ENCODE results near the gene DDIT3.
A peak's percentile ranks its signal among the peaks of the same experiment; 100 is the strongest.

Gene DDIT3

DNA sequence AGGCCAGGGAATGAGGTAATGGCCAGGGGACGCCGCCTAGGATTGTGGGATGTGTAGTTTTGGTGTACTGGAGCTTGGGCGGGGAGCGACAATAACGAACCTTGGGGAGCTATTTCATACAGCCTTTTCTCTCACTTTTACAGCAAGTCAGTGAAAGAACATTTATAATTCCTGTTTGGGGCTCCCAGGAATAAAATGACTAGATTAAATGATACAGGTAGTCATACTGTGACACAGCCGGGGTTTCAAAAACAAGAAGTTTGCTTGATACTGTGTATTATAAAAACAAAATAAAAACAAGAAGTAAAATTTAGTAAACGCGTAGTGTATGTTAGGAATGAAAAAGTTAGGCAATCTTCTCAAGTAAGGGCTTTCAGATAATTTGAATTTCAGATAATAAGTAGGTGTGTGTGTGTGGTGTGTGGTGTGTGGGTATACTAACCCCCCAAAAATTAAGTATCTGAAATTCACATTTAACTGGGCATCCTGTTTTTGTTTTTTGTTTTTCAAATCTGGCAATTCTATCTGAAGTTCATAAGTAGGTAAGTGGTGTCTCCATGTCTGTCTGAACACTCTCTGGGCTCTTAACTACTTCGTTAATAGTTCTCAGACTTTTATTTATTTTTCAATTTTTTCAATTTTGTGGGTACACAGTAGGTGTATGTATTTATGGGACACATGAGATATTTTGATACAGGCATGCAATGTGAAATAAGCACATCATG, 27.1 kb upstream of the DDIT3 start:
- DNase-seq (ENCODE audit: low spot score) = no peak

DNA sequence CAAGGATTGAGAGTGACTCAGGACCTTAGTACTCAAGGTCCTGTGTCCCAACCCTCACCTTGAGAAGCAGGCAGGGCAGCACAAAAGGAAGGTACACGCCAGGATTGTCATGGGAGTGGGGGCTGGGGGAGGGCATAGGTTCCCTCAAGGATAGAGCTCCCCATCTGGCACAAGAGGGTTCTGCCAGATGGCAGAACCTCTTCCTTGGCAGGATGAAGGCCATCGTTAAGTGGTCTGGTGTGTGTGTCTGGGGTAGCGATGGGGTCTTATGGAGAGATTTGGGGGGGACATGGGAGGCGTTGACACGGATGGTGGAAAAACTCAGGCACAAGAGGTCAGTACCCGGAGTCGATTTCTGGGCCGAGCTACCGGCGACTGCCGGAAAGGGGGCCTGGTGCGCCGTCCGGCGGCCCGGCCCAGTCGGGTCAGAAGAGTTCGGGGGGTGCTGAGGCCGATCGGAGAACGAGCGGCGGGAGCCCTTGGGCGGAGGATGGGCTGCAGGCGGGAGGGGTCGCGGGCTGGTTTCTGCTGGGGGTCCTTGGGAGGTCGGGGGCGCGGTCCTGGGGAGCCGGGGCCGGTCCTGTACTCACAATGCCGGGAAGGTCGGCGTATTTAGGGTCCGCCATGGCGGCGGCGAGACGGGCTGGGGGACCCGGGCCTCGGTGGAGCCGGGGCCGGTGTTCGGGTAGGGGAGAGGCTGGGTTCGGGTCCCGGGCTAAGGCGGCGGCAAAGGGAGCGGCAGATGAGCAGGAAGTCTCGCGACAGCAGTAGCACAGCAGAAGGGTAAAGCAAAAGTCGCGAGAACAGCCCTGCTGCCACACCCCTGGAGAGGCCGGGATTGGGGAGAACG, 26.3 kb upstream of the DDIT3 start, which contains the start of gene DCTN2:
Gene DCTN2, minus strand, starts transcription at position 755 of the 850 bp plus-strand sequence. Its CDS starts 129 bp downstream, at position 626.
- DNase-seq (ENCODE audit: low spot score) = peak; percentile 99

DNA sequence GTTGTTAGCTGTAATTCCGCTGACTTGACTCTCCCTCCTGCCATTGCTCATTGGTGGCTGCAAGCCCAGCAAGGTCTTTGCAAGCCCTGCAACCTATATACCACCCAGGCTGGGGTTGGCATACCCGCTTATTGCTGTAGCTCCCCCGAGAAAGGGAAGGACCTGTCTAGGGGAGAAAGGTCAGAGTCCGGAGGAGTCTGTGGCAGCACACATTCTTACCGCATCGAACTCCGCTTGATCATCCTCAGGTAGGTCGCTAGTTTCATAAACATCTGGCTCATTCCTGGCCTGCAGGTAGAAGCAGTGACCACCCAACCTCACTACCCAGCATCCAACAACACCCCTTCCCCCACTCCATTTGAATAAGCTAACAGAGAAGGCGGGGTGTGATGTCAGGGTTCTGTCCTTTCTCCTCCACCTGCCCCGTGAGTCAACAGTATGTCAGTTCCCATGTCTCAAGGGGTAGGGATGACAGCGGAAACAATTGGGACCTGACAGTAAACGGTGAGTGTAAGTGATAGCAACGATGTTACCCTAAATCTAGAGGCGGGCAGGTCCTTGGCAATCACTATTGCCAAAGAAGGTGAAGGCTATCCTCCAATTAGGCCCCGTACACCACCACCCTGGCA, 25.6 kb upstream of the DDIT3 start:
- no peak for DNase-seq (ENCODE audit: low spot score)

DNA sequence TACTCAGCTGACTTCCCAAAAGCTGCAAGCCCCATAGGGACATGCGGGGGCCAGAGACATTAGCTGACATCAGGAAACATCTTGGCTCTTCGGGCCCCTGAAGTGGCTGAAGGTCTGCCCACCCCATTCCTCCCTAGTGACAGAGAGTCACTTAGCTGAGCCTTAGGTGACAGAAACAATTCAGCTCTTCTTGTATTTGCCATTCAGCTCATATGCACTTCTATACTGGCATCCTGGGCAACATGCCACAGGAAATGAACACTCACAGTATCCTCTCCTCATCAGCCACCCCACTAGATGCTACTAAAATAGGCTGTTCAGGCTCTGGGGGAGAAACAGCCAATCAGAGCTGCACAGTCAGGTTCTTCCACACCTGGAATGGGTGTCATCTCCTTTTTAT, 23.3 kb upstream of the DDIT3 start:
- DNase-seq (ENCODE audit: low spot score) = no peak

DNA sequence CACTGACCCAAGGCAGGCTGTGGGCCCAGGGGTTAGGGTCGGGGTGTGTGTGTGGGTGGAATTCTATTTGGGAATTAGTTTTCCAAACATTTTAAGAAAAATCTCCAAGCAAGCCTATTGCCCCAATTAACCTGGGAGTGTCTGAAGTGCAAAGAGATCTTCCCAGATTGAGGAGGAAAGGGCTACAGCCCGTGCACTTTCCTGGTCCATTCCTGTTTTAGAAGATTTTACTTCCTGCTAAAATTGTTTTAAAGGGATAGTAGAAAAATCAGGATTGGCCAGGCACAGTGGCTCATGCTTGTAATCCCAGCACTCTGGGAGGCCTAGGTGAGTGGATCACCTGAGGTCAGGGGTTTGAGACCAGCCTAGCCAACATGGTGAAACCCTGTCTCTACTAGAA, 21.4 kb upstream of the DDIT3 start:
- DNase-seq (ENCODE audit: low spot score) = no peak

DNA sequence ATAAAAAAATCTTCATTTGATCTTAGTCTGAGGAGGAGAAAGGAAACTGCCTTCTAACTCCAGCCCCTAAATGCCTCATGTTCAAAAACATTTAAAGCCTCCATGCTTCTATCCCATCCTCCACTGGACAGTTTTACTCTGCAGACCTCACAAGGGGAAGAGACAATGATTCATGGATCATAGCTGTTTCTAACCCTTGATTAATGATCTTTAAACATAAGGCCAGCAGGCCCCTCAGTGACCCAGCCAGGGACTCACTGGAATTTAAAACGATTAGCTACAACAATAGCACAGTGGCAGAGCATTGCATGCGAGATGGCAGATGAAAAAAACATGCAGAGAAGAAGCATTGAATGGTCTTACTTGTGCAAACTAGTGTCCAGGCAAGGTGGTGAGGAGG, 20.7 kb upstream of the DDIT3 start:
- no peak for DNase-seq (ENCODE audit: low spot score)

DNA sequence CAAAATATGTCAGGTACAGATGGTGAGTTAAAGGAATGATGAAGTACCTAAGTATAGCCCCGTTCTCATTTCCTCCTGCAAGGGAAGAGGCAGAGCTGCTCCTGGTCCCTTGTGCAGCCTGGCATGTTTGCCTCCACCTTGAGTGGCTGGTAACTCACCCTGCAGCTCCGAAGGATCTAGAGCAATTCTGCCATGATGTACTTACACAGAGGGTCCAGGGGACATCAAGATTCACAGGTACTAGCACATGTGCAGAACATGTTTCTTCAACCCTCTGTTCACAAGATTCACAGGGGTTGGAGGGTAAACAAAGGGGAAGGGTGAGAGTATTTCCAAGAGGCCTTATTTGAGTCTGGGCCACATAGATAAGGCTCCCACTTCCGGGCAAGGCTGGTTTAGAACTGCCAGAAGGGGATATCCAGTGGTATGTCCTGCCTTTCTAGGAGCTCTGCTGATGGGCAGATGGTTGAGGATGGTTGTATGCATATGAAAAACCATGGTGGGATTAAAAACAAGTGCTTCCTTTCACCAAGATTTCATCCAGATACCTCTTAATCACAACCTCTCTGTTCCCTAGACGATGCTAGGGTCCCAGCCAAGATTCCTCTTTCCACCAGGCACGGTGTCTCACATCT, 18.9 kb upstream of the DDIT3 start:
- no peak for DNase-seq (ENCODE audit: low spot score)

DNA sequence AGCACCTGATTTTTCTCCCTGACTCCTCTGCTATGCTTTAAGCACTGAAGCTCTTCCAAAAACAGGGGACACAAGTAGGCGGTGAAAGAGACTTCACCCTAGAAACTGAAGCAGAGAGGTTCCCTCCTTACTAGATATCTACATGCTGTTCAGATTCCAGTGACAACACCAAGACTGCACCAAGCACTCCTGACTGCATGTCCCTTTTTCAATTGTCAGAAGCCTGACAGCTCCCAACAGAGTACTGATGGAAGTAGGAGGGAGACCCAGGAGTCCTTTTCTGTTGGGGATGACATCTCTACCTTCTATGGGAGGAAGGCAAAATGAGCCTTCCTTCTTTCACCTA, 16.3 kb upstream of the DDIT3 start:
- DNase-seq (ENCODE audit: low spot score) = no peak

DNA sequence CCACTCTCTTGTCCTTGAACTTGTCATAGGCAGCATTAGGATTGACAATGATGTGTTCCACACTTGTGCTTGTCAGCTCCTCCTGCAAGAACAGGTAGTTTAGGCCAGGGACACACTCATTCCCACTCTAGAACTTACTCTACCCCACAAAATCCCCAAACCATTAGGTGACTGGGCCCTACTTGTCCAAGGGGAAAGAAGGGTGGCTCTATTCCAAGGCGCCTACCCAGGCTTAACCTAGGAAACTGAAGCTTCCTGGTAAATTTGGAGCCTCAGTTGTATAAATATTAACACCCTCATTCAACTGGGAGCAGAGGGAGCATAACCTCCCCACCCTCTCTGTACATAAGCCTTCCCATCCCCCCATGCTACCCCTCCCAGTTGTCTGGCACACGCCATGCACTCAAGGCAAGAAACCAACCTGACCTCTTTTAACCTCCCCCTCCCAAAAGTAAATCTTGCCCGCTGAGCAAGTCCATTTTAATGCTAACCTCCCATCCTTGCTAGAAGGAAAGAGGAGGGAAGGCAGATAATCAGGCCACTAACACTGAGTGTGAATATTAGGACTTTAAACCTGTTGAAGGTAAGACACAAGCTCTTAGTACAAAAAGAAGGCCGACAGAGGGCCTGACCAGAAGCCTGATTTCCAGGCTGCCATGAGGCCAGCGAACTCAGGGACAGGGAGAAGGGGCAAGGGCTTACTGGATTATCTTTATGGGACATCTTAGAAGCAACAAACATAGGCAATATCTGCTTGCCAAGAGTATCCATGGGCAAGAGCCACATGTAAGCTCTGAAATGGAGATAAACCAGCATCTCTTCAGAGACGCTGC, 15.7 kb upstream of the DDIT3 start:
- no peak for DNase-seq (ENCODE audit: low spot score)

DNA sequence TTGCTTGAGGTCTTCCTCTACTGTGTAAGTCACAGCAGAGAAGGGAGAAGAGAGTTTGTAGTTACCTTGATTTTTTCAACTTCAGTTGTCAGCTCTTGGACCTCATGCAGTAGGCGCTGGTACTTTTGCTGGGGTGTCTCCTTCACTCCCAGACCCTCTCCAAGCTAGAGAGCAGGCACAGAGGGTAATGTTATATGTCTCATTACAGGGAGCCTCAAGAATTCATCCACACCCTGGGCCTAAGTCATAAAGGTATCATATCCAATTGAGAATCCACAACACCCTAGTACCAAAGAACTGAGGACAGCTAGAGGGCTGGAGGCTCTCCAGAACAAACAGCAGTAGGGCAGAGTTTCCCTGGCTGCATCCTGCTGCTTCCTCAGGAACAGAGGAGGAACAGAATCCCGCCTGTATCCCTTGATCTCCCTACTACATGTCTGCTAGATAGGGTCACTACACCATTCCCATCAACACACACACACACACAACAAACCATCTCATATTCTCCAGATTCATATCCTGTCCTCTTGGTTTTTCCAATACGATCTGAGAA, 14.8 kb upstream of the DDIT3 start:
- DNase-seq (ENCODE audit: low spot score) = no peak

DNA sequence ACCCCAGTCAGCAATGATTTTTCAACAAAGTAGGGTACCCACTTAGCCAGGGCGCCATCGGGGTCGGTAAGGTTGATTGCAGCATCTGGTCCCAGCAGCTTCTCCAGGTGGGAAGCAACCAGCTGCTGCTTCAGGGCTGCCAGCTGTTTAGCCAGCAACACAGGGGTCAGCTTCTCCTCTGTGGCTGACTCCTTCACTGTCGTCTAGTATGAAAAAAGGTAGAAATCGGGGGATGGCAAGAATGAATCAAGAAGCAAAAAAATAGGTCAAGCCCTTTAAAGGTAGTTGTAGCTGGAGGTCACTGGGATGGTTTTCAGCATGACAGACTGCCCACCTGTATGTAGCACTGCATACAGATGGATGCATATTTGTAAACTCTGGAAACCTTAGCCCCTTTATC, 13.9 kb upstream of the DDIT3 start:
- no peak for DNase-seq (ENCODE audit: low spot score)

DNA sequence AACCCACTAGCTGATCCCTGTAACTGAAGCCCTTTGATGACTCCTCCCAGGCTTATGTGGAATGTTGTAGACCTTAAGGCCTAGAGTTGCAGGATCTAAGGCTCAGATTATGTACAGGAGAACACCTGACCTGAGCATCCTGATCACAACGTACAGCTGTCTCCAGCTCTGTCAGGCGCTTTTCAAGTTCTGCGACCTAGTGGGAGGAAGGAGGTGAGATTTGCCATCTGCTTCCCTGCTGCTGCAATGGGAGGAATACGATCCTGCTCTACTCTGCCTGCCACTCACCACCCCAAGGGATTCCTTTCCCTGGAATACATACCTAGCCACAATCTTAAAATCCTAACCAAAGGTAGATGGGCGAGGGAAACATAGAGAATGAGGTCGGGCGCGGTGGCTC, 12.8 kb upstream of the DDIT3 start:
- no peak for DNase-seq (ENCODE audit: low spot score)

DNA sequence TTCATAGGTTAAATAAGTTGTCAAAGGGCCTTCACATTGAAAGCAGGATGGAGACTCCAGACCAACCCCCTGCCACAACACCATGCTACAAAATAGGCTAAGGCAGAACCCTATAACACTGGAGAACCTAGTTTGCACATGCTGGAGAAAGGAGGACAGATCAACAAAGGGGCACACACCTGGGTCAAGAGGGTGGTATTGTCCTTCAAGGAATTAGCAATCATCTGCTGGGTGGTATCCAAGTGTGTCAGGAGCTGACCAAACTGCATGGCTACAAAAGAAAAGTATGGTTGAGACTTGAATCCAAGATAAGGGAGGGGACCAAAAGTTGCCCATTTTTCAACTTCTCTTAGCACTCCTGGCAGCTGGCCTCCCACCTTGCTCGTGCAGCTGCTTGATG, 11.5 kb upstream of the DDIT3 start:
- DNase-seq (ENCODE audit: low spot score) = no peak

DNA sequence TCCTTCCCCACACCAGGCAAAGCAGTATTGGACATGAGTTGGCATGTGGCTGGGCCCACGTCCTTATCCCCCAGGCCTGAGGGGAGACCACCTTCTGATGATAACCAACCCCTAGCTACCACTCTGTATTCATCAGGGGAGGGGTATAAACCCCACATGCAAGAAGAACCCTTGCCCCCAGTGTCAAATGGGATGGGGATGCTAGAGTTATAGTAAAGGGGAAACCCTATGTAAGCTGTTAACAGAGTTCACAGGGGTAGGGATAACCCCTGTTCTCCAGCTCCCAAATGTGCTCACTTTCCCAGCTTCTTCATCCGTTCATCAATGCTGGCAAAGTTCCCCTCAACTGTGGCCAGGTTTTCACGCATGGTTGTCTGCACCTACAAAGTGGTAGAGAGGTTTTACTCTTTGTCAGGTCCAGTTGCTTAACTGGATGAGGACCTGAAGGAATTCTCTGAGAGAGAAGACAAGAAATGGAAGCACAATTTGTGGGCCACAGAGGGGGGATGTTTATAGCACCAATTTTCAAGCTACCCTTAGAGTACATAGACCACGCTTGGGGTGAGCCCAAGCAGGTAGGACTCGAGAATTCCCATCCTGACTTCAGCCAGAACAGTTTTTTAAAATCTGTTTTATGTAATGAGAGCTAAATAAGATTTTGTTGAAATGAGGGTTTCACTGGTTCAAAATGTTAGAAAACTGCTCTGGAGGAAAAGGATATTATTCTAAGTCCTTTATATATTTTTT, 10.3 kb upstream of the DDIT3 start:
- DNase-seq (ENCODE audit: low spot score) = no peak

DNA sequence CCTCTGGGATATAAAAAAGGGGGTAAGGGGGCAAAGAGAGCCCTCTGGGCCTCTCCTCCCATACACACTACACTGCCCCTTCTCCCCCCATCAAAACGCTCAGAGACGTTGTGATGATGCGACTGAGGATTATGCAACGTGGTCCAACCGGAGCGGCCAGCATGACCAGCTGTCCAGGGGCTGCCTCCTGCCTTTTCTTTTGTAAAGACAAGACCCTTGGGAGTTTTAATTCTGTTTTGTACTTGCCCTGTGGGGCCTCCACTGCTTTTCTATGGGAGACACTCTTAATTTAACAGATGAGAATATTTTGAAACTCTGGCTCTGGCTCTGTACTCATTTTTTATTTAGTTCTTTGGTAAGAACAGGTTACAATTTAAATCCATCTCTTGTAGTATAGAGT, 9.5 kb upstream of the DDIT3 start:
- DNase-seq (ENCODE audit: low spot score) = no peak

DNA sequence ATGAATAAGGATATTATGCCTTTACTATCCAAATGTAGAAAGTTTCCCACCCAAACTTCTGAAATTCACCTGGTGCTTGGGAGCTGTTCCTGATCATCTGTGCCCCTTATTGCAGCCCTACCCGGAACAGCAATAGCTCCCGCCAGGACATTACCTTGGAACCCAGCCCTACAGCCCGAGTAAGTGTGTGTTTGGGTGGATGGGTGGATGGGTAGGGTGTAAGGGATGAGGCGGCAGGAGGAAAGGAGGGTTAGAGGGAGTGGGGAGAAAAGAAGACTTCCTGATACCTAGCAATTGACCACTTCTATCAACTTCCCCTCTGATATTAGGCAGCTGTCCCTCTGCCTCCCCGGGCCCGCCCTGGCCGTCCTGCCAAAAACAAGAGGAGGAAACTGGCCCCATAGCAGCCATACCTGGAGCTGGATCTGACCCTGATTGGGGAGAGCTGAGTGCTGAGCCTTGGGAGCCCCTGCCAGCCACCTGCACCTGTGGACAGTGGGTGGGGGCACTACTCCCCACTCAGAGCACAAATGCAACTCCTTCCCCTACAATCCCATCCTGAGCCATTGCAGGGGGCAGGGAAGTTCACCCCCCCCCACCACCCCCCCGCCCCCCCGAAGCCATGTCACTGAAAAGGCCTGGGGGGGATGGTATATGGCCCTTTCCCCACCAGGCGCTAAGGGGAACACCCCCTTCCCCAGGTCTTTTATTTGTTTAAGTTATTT, 8.7 kb upstream of the DDIT3 start:
- no peak for DNase-seq (ENCODE audit: low spot score)

DNA sequence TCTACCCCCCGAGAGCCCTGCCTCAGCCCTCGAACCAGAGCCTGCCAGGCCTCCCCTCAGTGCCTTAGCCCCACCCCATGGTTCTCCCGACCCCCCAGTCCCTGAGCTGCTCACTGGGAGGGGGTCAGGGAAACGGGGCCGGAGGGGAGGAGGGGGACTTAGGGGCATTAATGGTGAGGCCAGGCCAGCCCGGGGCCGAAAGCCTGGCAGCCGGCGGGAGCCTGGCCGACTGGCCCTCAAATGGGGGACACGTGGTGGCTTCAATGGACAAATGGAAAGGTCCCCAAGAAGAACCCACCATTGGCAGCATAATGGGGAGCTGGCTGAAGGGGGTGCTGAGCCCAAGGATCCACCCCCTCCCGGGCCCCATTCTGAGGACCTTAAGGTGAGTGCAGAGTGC, 7.9 kb upstream of the DDIT3 start:
- DNase-seq (ENCODE audit: low spot score) = no peak

DNA sequence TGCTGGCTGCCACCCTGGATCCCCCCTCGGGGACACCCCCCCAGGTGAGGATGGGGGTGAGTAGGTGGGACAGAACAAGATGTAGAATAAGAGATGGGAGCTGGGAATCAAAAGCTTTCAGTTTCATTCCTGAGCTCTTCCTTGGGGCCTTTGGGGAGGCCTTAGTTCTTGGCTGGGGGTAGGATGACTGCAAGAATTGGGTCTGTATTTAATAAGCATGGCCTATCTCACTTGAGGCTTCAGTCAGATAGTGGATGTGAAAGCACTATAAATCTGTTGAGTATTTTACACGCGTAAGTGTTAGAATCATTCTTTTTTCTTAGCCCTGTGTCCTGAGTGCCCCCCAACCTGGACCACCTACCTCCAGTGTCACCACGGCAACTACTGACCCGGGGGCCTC, 6.9 kb upstream of the DDIT3 start:
- DNase-seq (ENCODE audit: low spot score) = no peak

DNA sequence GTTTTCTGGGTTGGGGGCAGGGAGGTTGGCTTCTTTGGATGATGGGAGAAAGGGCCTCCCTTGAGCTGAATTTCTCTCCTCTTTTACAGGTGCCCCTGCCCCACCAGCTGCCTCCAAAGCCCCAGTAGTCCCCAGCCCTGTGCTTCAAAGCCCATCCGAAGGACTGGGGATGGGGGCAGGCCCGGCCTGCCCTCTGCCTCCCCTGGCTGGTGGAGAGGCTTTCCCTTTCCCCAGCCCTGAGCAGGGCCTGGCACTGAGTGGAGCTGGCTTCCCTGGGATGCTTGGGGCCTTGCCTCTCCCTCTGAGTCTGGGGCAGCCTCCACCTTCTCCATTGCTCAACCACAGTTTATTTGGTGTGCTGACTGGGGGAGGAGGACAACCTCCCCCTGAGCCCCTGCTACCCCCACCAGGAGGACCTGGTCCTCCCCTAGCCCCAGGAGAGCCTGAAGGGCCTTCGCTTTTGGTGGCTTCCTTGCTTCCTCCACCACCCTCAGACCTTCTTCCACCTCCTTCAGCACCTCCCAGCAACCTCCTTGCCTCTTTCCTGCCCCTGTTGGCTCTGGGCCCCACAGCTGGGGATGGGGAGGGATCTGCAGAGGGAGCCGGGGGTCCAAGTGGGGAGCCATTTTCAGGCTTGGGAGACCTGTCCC, 6.3 kb upstream of the DDIT3 start:
- no peak for DNase-seq (ENCODE audit: low spot score)
